ENCODE measurements around the gene NPY4R2. TPM values are rescaled to one million over a fixed set of nuclear protein-coding genes. Genes with fewer than 3 reads are reported as not detected.
"Not testable (repeated sequence)": the region's sequence is repeated elsewhere in the genome, so short reads cannot be mapped to it uniquely, and the experiment has no call there.

The NPY4R2 gene, protein sequence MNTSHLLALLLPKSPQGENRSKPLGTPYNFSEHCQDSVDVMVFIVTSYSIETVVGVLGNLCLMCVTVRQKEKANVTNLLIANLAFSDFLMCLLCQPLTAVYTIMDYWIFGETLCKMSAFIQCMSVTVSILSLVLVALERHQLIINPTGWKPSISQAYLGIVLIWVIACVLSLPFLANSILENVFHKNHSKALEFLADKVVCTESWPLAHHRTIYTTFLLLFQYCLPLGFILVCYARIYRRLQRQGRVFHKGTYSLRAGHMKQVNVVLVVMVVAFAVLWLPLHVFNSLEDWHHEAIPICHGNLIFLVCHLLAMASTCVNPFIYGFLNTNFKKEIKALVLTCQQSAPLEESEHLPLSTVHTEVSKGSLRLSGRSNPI
- polyA plus RNA-seq (2014; cell fraction: cytosol; rRNA removed), result not detected in 2 replicates
- not detected in 2 replicates for polyA plus RNA-seq (2014; cell fraction: nucleus; rRNA removed)

DNA sequence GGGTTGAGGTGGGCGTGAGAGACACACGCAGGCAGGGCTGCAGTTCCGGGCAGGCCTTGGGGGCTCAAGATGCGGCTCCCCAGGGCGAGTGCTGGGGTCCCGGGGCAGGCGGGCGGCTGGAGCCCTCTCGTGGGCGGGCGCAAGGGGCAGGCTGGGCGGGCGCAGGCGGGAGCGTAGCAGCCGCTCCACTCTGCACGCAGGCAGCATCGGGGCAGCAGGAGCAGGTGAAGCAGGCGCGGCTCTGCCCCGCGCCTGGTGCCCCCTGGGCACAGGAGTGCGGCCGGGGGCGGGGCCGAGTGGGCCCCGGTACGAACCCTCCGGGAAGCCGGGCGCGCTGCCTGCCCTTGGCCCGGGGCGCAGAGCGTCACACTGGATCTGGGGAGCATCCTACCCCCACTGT is at the start of gene NPY4R2:
Gene NPY4R2 (plus strand): TSS at position 188 of the 400 bp plus-strand sequence. CDS start 3,326 bp downstream, outside the sequence.
- DNase-seq (ENCODE audit: low spot score), result not testable (repeated sequence)

DNA sequence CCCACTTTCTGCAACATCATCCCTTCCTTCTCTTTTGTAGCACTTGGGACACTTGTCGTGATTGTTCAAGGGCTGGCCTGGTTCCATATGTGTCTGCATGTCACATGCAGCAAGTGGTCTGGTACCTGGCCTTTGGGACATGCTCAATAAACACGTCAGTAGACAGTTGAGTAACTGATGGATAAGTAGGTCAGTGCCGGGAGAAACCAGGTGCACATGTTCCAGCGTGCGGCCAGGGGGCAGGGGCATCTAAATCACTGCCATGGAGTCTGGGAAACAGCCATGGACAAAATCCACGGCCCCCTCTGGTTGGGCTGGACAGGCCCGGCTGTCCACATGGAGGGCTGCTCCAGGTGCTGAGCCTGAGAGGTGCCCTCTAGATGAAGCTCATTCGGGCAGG is 47.6 kb upstream of the NPY4R2 start:
- DNase-seq (ENCODE audit: low spot score), result not testable (repeated sequence)

DNA sequence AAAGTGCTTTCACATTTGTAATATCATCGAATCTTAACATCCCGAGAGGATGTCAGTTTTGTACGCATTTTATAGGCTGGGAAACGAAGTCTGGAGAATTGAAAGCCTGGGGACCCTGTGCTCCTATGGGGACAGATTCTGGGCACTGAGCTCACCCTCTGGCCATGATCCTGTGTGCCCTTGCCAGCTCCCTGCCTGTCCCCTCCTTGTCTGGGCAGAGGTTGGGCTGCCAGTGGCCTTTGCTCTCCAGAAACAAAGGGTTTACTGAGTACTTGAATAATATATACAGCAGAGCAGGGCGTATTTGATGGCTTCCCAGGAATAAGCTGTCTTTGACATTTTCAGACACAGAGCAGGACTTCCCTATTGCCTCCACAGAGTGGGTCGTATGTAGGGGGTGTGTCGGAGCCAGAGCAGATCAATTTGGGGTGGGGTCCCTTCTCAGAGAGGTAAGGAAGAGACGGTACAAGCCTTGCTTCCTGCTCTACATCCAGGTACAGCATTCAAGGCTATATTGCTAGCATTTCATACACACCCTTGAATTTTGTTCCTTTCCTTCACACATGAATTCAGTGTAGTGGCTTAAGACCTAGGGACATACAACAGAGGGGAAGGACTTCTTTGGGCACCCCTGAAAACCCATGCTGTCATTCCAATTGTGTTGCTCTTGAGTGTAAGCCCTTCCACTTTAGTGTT is 46.8 kb upstream of the NPY4R2 start:
- not testable (repeated sequence) for DNase-seq (ENCODE audit: low spot score)

DNA sequence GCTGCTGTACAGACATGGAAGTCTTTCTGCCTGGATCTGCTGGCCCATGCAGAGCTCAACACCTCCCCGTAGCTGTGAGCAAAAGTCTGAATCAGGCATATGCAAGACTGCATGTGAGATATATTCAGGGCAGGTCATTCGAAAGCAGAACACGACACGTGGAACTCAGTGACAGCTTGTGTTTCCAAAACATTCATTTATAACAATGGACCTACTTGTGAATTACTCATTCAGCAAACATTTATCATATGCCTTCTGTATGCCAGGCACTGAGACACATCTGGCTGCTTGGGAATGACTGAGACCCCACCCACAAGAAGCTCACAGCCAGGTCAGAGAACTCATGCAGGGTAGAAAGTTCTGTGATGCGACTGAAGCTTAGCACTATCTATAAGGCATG is 46.2 kb upstream of the NPY4R2 start:
- not testable (repeated sequence) for DNase-seq (ENCODE audit: low spot score)

DNA sequence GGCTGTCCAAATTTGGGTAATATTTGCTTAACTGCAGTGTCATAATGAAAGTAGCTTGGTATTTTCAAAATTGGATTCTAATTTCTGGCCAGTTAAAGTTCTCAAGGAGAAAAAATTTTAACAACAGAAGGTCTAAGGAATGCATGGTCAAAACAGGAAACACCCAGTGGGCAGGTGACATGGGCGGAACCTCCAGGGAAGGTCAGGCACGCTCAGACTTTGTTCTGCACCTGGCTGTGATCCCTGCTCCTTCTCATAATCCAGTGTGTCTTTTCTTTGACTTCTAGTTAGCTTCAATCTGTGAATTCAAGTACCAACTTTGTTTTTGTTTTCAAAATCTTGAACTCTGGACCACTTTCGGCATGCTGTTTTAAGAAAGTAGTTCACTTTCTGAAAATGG is 34.2 kb upstream of the NPY4R2 start:
- not testable (repeated sequence) for DNase-seq (ENCODE audit: low spot score)

DNA sequence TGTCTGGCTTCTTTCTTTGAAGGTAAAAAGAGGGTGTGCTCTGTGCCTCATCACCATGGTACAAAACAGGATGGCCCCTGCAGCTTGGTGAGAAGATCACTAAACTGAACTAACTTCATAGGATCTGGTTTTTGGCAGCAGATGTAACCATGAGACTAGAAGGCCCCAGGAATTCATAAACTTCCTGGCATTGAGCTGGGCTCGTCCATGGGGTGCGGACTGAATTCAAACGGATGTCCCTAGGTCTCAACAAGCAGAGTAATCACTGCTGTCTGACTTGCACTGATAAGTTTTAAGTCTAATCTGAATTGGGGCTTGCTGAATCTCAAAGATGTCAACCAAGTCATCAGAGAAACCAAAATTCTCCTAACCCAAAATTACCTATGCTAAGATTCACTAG is 33.5 kb upstream of the NPY4R2 start:
- not testable (repeated sequence) for DNase-seq (ENCODE audit: low spot score)

DNA sequence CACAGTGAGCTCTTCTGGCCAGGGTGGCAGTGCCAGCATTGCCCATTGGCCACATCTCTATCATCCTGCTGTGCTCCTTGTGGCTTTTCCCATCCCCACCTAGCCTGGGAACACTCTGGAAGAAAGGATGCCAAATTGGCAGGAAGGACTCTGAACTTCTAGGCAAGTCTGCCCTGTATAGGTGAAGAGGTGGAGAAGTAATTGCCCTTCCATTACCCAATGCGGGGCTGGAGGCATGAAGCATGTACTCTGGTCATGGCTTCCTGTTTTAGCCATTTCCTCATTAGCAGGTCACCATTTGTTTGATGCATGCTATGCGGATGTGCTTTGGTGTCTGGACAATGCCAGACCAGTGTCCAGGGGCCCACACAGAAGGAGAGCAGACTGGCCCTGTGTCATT is 32.1 kb upstream of the NPY4R2 start:
- not testable (repeated sequence) for DNase-seq (ENCODE audit: low spot score)

DNA sequence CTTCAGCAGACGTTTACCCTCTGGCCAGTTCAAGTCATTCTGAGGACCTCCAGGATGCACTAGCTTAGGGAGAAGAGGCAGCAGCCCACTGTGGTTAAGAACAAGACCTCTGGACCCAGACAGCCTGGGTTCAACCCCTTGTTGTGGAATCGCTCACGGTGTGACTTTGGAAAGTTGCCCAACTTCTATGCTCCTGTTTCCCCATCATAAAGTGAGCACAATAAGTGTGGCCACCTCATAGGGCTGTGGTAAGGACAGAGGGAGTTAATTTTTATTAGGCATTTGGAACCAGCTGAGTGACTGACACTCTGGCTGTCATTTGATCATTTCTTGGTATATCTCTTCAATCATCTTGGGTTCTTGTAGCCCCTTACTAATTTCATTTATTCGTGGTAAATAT is 31.6 kb upstream of the NPY4R2 start:
- DNase-seq (ENCODE audit: low spot score), result not testable (repeated sequence)

DNA sequence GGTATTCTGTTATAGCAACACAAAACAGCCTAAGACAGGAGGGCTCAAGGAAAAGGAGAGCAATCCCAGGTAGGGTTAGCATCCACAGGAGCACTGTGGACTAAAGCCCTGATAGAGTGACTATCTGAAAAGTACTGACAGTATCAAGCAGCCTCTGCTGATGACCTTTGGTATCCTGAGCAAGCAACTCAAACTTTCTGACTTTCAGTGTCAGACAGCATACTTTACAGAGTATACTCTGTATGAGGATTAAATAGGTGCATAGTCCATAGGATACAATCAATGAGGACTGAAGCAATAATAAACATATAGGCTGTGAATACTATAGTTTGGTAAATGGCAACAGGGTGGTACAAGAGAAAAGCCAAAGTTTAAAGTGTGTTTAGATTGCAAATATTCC is 27.7 kb upstream of the NPY4R2 start:
- not testable (repeated sequence) for DNase-seq (ENCODE audit: low spot score)

DNA sequence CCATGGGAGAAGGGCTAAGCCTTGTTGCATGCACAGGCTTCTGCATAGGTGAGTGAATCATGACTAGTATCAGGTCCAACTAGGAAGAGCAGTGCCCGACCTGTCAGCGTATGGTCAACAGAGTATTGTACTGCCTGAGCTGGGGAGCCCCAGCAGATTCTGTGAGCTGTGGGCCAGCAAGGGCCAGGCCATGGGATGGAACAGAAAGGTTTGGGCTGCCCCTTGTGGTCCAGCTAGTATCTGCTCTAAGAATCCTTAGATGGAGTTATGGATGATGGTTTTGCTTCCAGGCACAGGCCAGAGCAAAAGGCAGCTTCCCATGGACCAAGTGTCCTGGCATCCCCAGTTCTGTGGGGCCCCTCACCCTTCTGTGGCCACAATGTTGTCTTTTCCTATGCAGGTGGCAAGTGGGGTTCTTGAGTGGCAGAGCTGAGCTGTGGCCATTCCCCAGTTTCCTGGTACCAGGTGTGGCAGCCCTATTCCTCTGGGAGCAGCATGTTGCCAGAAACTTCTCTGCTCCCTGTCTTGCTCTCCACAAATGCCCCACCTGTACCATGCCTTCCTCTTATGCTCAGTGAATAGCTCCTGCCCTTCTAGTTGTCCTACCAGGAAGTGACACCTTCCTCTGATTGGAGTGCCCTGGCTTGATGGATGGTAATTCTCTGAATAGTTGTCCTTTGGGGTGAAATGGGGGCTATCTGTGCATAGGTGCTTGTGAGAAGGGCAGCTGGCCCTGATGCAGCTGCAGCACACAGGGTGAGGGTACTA is 25.8 kb upstream of the NPY4R2 start:
- not testable (repeated sequence) for DNase-seq (ENCODE audit: low spot score)

DNA sequence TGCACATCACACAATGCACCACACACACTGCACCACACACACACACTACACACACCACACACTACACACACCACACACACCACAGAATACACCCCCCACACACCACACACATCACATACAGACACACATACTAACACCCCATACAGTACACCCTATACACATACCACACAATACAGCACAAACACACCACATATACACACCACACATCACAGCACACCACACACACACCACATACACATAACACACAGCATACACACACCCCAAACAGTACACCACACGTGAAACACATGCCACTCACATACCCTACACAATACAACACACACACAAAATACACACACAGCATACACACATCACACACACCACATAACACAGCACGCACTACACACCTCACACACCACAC is 23.9 kb upstream of the NPY4R2 start:
- not testable (repeated sequence) for DNase-seq (ENCODE audit: low spot score)

DNA sequence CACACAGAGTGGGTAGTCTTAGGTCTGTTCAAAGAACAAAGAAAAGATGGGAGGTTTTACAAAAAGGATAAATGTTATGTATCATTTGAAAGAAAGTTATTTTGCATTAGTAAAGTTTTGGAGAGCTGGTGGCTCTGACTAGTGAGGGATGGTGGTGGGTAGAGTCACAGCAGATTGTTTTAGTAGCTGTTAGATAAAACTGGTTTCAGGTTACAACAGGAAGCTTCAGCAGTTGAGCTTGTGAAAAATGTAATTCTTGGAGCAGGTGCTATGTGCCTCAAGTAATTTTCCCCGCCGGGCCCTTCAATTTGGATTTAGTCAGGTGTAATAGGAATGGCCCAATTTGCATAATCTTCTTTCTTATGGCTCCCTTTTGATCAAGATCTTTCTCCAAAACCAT is 20.6 kb upstream of the NPY4R2 start:
- not testable (repeated sequence) for DNase-seq (ENCODE audit: low spot score)

DNA sequence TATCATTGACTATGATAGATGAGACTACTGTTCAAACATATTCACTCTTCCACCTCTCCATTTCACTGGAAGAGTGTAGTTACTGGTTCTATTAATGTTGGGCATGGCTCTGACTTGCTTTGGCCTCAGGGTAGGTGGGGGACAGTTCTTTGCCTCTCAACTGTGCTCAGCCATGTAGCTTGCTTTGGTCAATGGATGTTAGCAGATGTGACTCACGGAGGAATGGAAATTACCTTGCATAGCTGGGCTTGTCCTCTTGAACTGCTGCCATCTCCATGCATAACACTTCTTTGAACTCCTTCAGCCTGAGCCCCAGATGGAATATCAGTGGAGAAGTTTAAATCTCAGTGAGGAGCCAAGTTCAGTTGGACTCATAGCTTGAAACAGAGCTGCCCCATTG is 9.1 kb upstream of the NPY4R2 start:
- not testable (repeated sequence) for DNase-seq (ENCODE audit: low spot score)

DNA sequence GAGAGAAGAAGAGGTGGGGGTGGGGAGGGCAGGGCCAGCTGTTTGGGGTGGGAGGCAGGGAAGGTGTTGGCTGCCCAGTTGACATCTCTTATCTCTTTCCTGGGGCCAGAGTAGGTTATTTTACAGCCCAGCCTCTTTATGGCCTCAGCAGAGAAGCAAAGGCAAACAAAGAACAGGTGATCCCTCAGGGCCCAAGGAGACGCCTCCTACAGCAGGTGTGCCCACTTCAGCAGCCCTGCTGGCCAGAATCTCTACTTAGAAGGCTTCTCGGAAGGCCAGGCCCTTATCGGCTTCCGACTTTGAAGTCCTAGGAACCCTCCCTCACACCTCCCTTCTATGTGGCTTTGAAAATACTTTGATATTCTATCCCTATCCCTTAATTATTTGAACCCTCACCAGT is 8.0 kb upstream of the NPY4R2 start:
- not testable (repeated sequence) for DNase-seq (ENCODE audit: low spot score)

DNA sequence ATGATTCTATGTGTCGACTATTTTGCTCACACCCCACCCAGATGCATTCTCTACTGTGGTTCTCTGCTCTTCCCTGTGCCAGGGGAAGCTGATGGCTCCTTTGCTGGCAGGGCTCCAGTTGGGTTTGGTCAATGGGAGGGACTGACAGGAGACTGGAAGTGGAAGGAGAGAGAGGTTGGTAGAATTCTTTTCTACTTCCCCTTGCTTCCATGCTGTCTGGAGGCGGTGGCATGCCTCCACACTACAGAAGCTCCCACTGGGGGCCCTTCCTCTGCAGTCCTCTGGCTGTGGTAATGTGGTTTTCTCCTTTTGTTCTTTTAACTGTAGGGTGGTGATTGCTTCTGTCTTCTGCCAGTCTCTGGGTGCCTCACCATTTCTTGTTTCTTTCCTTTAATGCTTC is 4.4 kb upstream of the NPY4R2 start:
- not testable (repeated sequence) for DNase-seq (ENCODE audit: low spot score)

DNA sequence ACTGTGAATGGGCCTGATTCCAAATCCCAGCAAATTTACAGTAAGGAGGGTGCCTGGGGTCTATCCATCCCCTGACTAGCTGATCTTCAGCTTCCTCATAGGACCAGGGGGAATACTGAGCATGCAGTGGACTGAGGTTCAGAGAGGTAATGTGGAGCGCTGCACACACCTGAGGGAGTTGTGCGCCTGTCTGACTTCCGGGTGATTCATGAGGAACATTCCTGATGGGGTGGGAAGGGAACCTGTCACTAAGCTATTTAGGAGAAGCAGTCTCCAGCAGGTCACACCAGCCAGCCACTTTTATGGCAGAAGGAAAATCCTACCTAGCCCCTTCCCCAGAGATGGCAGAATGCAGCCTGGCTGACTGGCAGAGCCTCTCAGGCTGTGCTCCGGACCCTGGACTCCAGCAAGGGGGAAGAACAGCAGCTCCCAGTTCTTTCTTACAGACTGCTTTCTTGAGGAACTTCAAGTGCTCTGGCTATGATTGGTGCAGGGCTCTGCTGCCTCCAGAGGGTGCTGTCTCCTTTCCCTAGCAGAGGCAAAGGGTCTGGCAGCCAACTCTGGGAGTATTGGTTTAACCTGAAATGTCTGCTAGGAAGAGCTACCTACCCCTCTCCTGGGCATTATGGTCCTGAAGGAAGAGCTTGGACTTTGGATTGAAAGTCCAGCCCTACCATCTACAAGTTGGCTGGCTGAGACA is 2.5 kb upstream of the NPY4R2 start:
- DNase-seq (ENCODE audit: low spot score), result not testable (repeated sequence)

DNA sequence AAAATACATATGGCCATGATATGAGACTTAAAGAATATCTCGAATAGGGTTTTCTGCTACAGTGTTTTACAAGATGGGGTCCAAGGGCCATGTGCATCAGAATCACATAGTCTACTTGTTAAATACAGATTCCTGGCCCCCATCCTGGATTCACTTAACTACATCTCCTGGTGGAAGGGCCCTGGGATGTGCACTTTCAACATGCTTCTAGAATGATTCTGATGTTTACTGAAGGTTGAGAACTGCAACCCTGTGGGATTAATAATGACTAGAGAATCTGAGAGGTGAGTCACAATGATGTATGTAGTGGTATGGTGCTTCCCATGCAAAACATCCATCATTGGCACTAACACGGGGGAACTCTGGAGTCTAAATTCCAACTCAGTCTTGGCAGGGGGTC is 2.1 kb downstream of the NPY4R2 start:
- DNase-seq (ENCODE audit: low spot score), result not testable (repeated sequence)

DNA sequence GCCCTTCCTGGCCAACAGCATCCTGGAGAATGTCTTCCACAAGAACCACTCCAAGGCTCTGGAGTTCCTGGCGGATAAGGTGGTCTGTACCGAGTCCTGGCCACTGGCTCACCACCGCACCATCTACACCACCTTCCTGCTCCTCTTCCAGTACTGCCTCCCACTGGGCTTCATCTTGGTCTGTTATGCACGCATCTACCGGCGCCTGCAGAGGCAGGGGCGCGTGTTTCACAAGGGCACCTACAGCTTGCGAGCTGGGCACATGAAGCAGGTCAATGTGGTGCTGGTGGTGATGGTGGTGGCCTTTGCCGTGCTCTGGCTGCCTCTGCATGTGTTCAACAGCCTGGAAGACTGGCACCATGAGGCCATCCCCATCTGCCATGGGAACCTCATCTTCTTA is 4.0 kb downstream of the NPY4R2 start:
- DNase-seq (ENCODE audit: low spot score), result not testable (repeated sequence)

DNA sequence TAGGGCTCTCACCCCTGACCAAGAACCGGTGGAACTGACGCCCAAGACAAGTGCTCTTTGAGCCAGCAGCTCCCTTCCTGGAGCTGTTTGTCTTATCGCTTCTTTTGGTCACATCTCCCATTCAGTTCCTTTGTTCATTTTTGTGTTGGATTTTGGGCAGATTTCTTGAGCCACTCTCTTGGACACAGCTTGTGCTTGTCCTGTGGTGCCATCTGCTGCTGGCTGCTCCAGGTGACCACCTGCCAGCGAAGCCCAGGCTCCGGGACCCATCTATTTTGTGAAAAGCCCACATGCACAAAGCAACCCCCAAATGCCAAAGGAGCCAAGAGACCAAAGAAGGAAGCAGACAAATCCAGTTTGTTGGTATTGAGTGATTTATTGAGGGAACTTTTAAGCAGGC is 6.2 kb downstream of the NPY4R2 start:
- DNase-seq (ENCODE audit: low spot score), result not testable (repeated sequence)

DNA sequence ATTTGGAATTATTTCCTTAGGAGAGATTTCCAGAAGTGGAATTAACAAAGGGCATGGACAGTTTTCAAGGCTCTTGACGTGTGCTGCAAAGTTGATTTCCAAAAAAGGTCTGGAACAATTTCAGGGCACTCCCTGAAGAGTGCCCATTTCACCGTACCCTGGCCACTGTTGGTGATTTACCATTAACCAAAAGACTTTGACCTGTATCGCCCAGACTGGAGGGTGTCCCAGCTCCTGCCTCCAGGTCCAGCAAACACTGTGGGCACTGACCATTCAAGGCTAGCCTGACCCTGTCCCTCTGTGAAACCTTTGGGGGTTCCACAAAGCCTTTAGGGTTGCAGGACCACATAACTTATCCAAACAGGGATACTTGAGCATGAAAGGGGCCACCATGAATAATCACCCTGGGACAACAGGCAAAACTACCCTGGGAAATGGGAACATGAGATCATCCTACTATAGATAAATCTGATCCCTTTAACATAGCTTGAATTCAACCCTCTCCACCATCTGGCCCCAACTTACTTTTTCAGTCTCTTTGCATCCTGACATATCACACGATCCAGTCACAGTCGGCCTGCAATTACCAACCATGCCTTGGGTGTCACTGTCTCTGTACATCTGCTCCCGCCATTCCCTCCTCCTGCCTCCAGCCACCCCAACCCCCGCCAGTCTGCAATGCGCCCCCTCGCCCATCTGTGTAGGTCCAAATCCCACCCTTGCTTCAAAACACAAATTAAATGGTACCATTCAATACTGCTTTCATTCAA is 8.9 kb downstream of the NPY4R2 start:
- not testable (repeated sequence) for DNase-seq (ENCODE audit: low spot score)

Measured in SK-N-DZ (cell line).